NCI-H69 (cell line): Measurements from ENCODE around the gene OPRM1.
"Not testable (repeated sequence)": the region's sequence is repeated elsewhere in the genome, so short reads cannot be mapped to it uniquely, and the experiment has no call there.

Experiments used
- DNase-seq: peaks from one replicate; lab custom pipeline; 2025; lab: John Stamatoyannopoulos, UW

Gene OPRM1

GRCh38 chr6:154140743-154141142, 101.7 kb downstream of the OPRM1 start:
- DNase-seq: no peak

- DNase-seq: no peak
These were observed 104.7 kb downstream of the OPRM1 start for GRCh38 chr6:154143753-154144152.

- peak; percentile 70 for DNase-seq
These were observed 115.4 kb downstream of the OPRM1 start for GRCh38 chr6:154154389-154154967.

- DNase-seq: peak; percentile 63
These were observed 117.3 kb downstream of the OPRM1 start for GRCh38 chr6:154156135-154156896.

- no peak for DNase-seq
These were observed 118.0 kb downstream of the OPRM1 start for GRCh38 chr6:154157082-154157481.

- DNase-seq: no peak
These were observed 118.7 kb downstream of the OPRM1 start for GRCh38 chr6:154157706-154158105.

GRCh38 chr6:154159126-154159525, 120.1 kb downstream of the OPRM1 start:
- no peak for DNase-seq

- DNase-seq: no peak
These were observed 122.6 kb downstream of the OPRM1 start for GRCh38 chr6:154161689-154162088.

- no peak for DNase-seq
These were observed 125.4 kb downstream of the OPRM1 start for GRCh38 chr6:154164397-154164796.

GRCh38 chr6:154165478-154165877, 126.4 kb downstream of the OPRM1 start:
- DNase-seq: no peak

- DNase-seq: peak; percentile 4
These were observed 127.1 kb downstream of the OPRM1 start for GRCh38 chr6:154166140-154166539.

GRCh38 chr6:154167126-154167525, 128.1 kb downstream of the OPRM1 start:
- peak; percentile 6 for DNase-seq

- DNase-seq: no peak
These were observed 130.3 kb downstream of the OPRM1 start for GRCh38 chr6:154169193-154169847.

GRCh38 chr6:154170106-154170505, 131.1 kb downstream of the OPRM1 start:
- no peak for DNase-seq

- not testable (repeated sequence) for DNase-seq
These were observed 133.4 kb downstream of the OPRM1 start for GRCh38 chr6:154172393-154172792.

- no peak for DNase-seq
These were observed 140.4 kb downstream of the OPRM1 start for GRCh38 chr6:154179434-154179833.

- peak; percentile 42 for DNase-seq
These were observed 148.2 kb downstream of the OPRM1 start for GRCh38 chr6:154187203-154187602.

GRCh38 chr6:154187714-154188113, 148.7 kb downstream of the OPRM1 start:
- no peak for DNase-seq

GRCh38 chr6:154196333-154196885, 157.4 kb downstream of the OPRM1 start:
- DNase-seq: peak; percentile 56

- DNase-seq: no peak
These were observed 158.3 kb downstream of the OPRM1 start for GRCh38 chr6:154197196-154197860.

GRCh38 chr6:154201688-154202087, 162.6 kb downstream of the OPRM1 start:
- DNase-seq: not testable (repeated sequence)

GRCh38 chr6:154202339-154202738, 163.3 kb downstream of the OPRM1 start:
- DNase-seq: no peak
